Brain pericyte (primary cell): ENCODE results near the gene ACOT7.
"Not testable (repeated sequence)": the region's sequence is repeated elsewhere in the genome, so short reads cannot be mapped to it uniquely, and the experiment has no call there.

Experiments used
- DNase-seq: peaks from one replicate; pipeline ENCODE4 v3.0.0-alpha.2; 2012; ENCODE audit warnings: low read depth, low spot score

ACOT7 gene

DNA sequence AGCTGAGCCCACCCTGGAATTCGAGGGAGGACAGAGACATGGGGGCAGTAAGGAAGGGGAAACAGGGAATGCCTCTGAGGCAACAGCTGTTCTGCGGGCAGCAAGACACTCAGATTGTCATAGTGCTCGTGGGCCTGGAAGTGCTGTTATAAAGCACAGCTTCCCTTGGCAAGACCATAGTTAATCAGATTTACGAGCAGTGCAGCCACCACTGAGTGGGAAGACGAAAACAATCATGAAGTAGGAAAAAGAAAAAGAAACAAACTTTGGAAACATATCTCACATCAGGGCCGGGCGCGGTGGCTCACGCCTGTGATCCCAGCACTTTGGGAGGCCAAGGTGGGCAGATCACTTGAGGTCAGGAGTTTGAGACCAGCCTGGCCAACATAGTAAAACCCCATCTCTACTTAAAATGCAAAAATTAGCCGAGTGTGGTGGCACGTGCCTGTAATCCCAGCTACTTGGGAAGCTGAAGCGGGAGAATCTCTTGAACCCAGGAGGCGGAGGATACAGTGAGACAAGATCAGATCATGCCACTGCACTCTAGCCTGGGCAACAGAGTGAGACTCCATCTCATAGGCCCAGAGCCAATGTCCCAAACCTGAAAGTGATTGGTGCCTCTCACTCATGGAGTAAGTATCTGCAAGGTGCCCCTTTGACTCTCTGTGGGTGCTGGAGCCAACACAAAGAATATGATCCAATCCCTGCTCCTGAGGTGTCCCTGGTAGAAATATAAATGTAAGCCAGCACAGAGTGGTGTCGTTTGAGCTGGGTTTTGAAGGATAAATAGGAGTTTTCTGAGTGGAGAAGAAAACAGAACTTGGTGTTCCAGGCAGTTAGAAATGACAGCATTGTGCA, 77.1 kb downstream of the ACOT7 start:
- DNase-seq, result no peak

- no peak for DNase-seq
Observed at GRCh38 chr1:6314503-6314902, 79.1 kb downstream of the ACOT7 start.

- DNase-seq, result no peak
Observed at GRCh38 chr1:6313393-6314200, 80.0 kb downstream of the ACOT7 start.

DNA sequence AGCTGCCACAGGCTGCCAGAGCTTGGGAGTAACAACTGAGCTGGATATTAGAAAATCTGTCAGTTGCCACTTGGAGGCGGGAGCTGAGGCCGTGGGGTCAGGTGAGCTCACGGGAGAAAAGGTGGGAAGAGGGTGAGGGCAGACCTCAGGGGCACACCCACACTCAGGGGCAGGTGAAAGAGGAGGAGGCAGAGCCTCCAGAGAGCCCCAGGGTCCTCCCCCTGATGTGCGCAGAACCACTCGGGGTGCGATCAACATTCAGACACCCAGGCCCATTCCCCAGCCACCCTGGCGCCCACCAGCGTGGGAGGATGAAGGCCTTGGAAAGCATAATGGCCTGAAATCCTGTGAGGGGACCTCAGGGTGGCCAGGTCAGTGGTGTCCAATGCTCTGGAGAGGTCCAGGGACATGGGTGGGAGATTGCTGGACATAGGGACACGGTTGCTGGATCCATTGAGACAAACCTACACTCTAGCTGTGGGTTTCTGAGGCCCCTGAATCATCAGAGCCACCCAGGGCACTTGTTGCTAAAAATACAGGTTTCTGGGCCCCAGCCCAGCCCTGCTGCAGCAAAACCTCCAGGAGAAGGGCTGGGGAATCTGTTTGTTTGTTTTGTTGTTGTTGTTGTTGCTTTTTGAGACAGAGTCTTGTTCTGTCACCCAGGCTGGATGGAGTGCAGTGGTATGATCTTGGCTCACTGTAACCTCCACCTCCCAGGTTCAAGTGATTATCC, 83.3 kb downstream of the ACOT7 start:
- DNase-seq, result no peak

DNA sequence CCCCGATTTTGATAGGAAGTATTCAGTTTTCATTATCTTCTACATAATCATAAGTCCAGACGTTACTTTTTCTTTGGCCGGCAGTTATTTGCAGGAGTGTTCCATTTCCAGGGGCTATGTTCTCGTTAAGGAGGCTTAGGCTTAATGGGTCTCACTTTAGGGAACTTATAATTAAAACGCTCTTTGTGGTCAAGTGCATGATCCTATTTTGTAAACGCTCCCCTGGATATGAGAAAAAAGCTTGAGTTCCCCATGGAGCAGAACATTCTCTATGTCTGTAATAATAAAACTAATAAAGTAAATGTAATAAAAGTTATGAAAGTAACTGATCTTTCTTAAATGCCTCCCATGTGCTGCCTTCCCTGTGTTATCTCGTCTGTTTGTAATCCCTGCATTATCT, 84.0 kb downstream of the ACOT7 start:
- no peak for DNase-seq

GRCh38 chr1:6308449-6308848, 85.1 kb downstream of the ACOT7 start:
- DNase-seq, result no peak

DNA sequence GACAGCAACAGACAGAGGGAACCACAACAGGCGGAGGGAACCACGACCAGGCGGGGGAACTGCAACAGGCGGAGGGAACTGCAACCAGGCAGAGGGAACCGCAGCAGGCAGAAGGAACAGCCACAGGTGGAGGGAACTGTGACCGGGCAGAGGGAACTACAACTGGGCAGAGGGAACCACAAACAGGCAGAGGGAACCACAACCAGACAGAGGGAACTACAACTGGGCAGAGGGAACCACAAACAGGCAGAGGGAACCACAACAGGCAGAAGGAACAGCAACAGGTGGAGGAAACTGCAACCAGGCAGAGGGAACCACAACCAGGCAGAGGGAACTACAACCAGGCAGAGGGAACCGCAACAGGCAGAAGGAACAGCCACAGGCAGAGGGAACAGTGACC, 85.9 kb downstream of the ACOT7 start:
- DNase-seq, result not testable (repeated sequence)

- no peak for DNase-seq
Observed at GRCh38 chr1:6307099-6307498, 86.5 kb downstream of the ACOT7 start.

- no peak for DNase-seq
Observed at GRCh38 chr1:6303397-6304012, 90.1 kb downstream of the ACOT7 start.

DNA sequence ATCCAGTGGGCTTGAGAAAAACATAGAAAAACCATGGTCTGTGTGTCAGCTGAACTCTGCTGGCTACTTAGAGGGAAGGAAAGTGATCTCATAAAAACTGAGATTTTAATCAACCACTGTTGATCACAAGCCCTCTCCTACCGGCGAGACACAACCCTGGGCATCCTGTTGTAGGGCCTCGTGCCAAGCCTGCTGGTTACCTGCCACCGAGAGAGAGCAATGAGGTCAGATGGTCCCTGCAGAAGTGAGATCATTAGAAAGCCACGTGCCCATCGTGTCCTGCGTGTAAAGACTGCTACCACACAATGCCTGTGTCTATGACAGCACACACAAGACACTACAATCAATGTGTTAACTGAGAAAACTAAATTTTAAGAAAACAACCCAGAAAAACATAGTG, 91.0 kb downstream of the ACOT7 start:
- no peak for DNase-seq

GRCh38 chr1:6301526-6301925, 92.0 kb downstream of the ACOT7 start:
- DNase-seq, result no peak

- DNase-seq, result no peak
Observed at GRCh38 chr1:6300342-6301048, 93.1 kb downstream of the ACOT7 start.

- DNase-seq, result no peak
Observed at GRCh38 chr1:6299557-6300165, 93.9 kb downstream of the ACOT7 start.

DNA sequence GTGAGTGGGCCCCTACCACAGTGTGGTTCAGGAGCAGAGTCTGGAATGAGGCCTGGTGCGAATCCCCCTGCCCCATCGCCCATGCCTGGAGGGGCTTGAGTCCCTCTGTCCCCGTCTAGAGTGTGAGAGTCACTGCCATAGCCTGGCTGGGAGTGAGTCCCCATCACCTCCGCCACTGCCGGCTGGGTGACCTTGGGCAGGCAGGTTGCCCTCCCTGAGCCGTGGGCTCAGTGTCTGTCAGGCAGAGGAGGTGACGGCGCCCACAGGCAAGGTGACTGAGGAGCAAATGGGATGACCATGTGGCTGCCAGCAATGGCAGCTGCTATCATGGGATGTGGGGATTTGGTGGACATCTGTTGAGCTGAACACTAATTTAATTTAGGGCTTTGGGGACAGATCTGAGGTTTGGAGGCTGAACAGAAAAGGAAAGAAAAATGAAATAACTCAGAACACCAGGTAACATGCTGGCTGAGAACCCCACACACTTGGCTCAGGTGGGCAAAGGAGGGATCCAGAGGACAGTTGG, 94.6 kb downstream of the ACOT7 start:
- no peak for DNase-seq

DNA sequence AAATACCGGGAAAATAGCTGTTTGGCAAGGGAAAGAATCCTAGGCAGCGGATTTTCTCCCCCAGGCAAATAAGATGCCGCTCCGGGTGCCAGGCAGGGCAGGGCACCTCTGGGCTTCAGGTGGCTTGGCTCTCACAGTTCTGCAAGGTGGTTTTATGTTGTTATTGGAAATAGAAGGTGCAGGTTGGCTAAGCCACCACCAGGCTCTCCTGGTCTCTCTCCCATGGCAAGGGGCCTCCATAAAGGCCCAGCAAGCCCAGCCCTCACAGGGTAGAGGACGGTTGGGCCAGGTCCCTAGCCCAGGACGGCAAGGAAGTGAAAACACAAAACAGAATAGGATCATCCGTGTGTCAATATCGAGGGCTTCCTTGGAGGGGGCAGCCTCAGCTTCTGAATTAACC, 95.0 kb downstream of the ACOT7 start:
- DNase-seq, result no peak

GRCh38 chr1:6295910-6296309, 97.7 kb downstream of the ACOT7 start:
- no peak for DNase-seq

- no peak for DNase-seq
Observed at GRCh38 chr1:6294890-6295556, 98.5 kb downstream of the ACOT7 start.

DNA sequence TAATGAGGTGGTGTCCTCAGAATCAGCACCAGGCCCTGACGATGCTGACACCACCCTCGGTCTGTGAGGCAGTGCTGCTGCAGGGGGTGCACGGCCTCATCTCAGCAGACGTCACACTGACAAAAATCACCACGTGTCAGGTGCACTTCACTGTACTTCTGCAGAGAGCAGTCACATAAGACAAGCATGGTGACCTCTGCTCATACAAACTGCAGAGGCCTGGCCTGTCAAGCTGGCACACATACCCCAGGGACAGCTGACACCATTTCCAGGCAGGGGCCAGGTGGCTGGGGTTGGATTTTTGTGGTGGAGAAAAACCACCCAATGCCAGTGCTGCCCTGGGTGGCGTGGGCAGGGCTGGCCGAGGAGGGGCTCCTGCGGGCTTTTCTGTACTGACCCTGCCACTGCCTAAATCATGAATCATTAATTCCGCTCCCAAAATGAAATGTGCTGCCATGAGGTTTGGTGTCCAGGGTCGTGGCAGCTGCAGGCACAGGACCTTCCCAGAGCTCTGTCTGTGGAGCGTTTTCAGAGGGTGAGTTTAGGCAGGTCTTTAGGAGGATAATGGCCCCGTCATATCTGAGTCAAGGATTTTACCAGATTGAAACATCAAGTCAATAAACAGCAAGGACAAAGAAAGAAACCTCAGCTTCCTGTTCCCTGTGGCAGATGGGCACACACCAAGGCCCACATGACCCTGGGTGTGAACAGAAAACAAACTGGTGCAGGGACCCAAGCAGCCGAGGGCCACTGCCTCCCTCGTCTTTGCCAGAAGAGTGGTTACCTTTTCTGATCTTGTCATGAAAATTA, 99.3 kb downstream of the ACOT7 start:
- DNase-seq, result no peak

GRCh38 chr1:6292102-6292501, 101.5 kb downstream of the ACOT7 start:
- no peak for DNase-seq
